Keratinocyte (primary cell): ENCODE measurements around the gene ZBTB8A.

ENCODE experiments used
- CTCF ChIP-seq, 3 experiments: IDR thresholded peaks in 1 of 3; conservative IDR thresholded peaks in 1 of 3; optimal IDR thresholded peaks in 1 of 3; 2 replicates in 2 of 3; 3 replicates in 1 of 3; pipeline versions ENCODE3 to v1.5.1; 2011; ENCODE audit warnings: low read length in 3 of 3, mild to moderate bottlenecking in 3 of 3, moderate library complexity in 2 of 3, control low read depth in 1 of 3, inconsistent platforms in 1 of 3; ENCODE audit not compliant: insufficient read depth in 2 of 3; ENCODE audit errors: extremely low read depth in 1 of 3
- EZH2 ChIP-seq: IDR thresholded peaks from one replicate; pipeline ENCODE4 v1.6.1; 2012; ENCODE audit warnings: inconsistent platforms, mild to moderate bottlenecking, low read length, moderate library complexity

- no peak for TF ChIP-seq CTCF (optimal IDR thresholded peaks at IDR 0.05 in 1 of 3, IDR thresholded peaks at IDR 0.05 in 1 of 3, conservative IDR thresholded peaks at IDR 0.05 in 1 of 3; ENCODE audit: extremely low read depth in 1 of 3, insufficient read depth in 2 of 3, low read length in 3 of 3)
- TF ChIP-seq EZH2, result no peak
Observed at GRCh38 chr1:32536117-32536516, 3.1 kb upstream of the ZBTB8A start.
